ENCODE measurements around the gene C1QBP.

- TF ChIP-seq, protein P1, sequence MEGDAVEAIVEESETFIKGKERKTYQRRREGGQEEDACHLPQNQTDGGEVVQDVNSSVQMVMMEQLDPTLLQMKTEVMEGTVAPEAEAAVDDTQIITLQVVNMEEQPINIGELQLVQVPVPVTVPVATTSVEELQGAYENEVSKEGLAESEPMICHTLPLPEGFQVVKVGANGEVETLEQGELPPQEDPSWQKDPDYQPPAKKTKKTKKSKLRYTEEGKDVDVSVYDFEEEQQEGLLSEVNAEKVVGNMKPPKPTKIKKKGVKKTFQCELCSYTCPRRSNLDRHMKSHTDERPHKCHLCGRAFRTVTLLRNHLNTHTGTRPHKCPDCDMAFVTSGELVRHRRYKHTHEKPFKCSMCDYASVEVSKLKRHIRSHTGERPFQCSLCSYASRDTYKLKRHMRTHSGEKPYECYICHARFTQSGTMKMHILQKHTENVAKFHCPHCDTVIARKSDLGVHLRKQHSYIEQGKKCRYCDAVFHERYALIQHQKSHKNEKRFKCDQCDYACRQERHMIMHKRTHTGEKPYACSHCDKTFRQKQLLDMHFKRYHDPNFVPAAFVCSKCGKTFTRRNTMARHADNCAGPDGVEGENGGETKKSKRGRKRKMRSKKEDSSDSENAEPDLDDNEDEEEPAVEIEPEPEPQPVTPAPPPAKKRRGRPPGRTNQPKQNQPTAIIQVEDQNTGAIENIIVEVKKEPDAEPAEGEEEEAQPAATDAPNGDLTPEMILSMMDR (IDR thresholded peaks at IDR 0.05; ENCODE audit: borderline replicate concordance, extremely low read depth, low read length, poor library complexity, severe bottlenecking) = no peak
- no peak for TF ChIP-seq EZH2 (IDR thresholded peaks at IDR 0.05; ENCODE audit: borderline replicate concordance, low read depth, low read length, severe bottlenecking)
Measured at GRCh38 chr17:5444209-5444608, 5.3 kb upstream of the C1QBP start.
